ENCODE measurements around the gene PCDHGB7.
"Not testable (repeated sequence)": the region's sequence is repeated elsewhere in the genome, so short reads cannot be mapped to it uniquely, and the experiment has no call there.

The PCDHGB7 gene

DNA sequence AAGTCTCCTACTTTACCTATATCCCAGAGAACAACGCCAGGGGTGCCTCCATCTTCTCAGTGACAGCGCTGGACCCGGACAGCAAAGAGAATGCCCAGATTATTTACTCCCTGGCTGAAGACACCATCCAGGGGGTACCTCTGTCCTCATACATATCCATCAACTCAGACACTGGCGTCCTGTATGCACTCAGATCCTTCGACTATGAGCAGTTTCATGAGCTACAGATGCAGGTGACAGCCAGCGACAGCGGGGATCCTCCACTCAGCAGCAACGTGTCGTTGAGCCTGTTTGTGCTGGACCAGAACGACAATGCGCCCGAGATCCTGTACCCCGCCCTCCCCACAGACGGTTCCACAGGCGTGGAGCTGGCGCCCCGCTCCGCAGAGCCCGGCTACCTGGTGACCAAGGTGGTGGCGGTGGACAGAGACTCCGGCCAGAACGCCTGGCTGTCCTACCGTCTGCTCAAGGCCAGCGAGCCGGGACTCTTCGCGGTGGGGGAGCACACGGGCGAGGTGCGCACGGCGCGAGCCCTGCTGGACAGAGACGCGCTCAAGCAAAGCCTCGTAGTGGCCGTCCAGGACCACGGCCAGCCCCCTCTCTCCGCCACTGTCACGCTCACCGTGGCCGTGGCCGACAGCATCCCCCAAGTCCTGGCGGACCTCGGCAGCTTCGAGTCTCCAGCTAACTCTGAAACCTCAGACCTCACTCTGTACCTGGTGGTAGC, 2.8 kb upstream of the PCDHGB7 start:
- peak overlapping the region in 1 of 2 donors; percentile 18 for H3K4me3 ChIP-seq (ENCODE audit: low read length in 2 of 2)
- not testable (repeated sequence) for H3K36me3 ChIP-seq (ENCODE audit: control insufficient read depth in 2 of 2, insufficient read depth in 2 of 2, low read length in 2 of 2); H3K27me3 ChIP-seq (ENCODE audit: control insufficient read depth in 1 of 2, insufficient read depth in 2 of 2, low read length in 2 of 2); H3K4me1 ChIP-seq (ENCODE audit: control insufficient read depth, insufficient read depth, low read length); H3K27ac ChIP-seq (ENCODE audit: low read length); H3K9ac ChIP-seq (ENCODE audit: low read length in 2 of 2)
- H3K9me3 ChIP-seq (ENCODE audit: control insufficient read depth in 2 of 2, low read length in 2 of 2) = peaks cover 28 to 58% of the 10 kb centered on the region in 2 donors

DNA sequence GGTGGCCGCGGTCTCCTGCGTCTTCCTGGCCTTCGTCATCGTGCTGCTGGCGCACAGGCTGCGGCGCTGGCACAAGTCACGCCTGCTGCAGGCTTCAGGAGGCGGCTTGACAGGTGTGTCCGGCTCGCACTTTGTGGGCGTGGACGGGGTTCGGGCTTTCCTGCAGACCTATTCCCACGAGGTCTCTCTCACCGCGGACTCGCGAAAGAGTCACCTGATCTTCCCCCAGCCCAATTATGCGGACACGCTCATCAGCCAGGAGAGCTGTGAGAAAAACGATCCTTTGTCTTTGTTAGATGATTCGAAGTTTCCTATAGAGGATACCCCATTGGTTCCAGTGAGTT, 2.2 kb upstream of the PCDHGB7 start:
- Histone ChIP-seq H3K9me3 (ENCODE audit: control insufficient read depth in 2 of 2, low read length in 2 of 2) (peaks cover 33 to 57% of the 10 kb centered on the region in 2 donors), H3K4me3 (ENCODE audit: low read length in 2 of 2) (peak overlapping the region in 1 of 2 donors; percentile 29)
- H3K9ac ChIP-seq (ENCODE audit: low read length in 2 of 2); H3K36me3 ChIP-seq (ENCODE audit: control insufficient read depth in 2 of 2, insufficient read depth in 2 of 2, low read length in 2 of 2); H3K27me3 ChIP-seq (ENCODE audit: control insufficient read depth in 1 of 2, insufficient read depth in 2 of 2, low read length in 2 of 2); H3K27ac ChIP-seq (ENCODE audit: low read length); H3K4me1 ChIP-seq (ENCODE audit: control insufficient read depth, insufficient read depth, low read length): not testable (repeated sequence)

DNA sequence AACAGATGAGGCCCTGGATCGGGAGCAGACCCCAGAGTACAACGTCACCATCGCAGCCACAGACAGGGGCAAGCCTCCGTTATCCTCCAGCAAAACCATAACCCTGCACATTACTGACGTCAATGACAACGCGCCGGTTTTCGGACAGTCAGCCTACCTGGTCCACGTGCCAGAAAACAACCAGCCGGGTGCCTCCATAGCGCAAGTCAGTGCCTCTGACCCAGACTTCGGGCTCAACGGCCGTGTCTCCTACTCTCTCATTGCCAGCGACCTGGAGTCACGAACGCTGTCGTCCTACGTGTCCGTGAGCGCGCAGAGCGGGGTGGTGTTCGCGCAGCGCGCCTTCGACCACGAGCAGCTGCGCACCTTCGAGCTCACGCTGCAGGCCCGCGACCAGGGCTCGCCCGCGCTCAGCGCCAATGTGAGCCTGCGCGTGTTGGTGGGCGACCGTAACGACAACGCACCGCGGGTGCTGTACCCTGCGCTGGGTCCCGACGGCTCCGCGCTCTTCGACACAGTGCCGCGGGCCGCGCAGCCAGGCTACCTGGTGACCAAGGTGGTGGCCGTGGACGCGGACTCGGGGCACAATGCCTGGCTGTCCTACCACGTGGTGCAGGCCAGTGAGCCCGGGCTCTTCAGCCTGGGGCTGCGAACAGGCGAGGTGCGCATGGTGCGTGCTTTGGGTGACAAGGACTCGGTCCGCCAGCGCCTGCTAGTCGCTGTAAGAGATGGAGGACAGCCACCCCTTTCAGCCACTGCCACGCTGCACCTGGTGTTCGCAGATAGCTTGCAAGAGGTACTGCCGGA, 1.8 kb downstream of the PCDHGB7 start:
- Histone ChIP-seq H3K4me1 (ENCODE audit: control insufficient read depth, insufficient read depth, low read length) (peaks cover 3% of the 10 kb centered on the region), H3K9ac (ENCODE audit: low read length in 2 of 2) (no peak overlapping the region), H3K27ac (ENCODE audit: low read length) (no peak overlapping the region), H3K27me3 (ENCODE audit: control insufficient read depth in 1 of 2, insufficient read depth in 2 of 2, low read length in 2 of 2) (no peaks in the 10 kb centered on the region), H3K9me3 (ENCODE audit: control insufficient read depth in 2 of 2, low read length in 2 of 2) (peaks cover 27 to 66% of the 10 kb centered on the region in 2 donors), H3K36me3 (ENCODE audit: control insufficient read depth in 2 of 2, insufficient read depth in 2 of 2, low read length in 2 of 2) (peaks cover 2 to 8% of the 10 kb centered on the region in 2 donors), H3K4me3 (ENCODE audit: low read length in 2 of 2) (peak overlapping the region; percentile 41 to 68)

DNA sequence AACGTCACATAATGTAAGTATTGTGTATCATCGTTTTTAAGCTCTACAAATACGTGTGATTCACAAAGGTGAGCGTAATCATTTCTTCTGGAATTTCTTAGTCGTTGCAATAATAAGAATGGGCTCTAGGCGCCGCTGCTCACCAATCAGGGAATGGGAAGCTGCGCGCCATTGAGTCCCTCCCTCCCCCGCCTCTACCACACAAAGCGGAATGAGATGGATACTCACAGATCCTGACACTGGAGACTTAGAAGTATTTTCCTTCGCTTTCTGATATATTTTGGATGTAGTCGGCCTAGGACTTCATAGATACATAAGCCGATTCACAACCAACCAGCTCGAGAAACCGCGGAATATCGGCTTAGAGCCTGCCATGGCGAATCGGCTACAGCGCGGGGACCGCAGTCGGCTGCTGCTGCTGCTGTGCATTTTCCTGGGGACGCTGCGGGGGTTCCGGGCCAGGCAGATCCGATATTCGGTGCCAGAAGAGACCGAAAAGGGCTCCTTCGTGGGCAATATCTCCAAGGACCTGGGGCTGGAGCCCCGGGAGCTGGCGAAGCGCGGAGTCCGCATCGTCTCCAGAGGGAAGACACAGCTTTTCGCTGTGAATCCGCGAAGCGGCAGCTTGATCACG, 3.5 kb downstream of the PCDHGB7 start, which contains the start of gene PCDHGA11:
Gene PCDHGA11 (plus strand): TSS at position 197 of the 634 bp plus-strand sequence. CDS start 177 bp downstream, at position 374.
- peak within 1 kb of the TSS; percentile 54 to 59 for H3K4me3 ChIP-seq (ENCODE audit: low read length in 2 of 2)
- H3K27me3 ChIP-seq (ENCODE audit: control insufficient read depth in 1 of 2, insufficient read depth in 2 of 2, low read length in 2 of 2) = no peaks in the 10 kb centered on the region

DNA sequence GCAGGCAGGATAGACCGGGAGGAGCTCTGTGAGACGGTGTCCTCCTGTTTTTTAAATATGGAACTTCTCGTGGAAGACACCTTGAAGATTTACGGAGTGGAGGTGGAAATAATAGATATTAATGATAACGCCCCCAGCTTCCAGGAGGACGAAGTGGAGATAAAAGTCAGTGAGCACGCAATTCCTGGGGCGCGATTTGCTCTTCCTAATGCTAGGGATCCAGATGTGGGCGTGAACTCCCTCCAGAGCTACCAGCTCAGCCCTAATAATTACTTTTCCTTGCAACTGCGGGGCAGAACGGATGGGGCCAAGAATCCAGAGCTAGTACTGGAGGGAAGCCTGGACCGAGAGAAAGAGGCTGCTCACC, 4.0 kb downstream of the PCDHGB7 start:
- Histone ChIP-seq H3K9me3 (ENCODE audit: control insufficient read depth in 2 of 2, low read length in 2 of 2) (peaks cover 38 to 78% of the 10 kb centered on the region in 2 donors), H3K4me1 (ENCODE audit: control insufficient read depth, insufficient read depth, low read length) (peaks cover 3% of the 10 kb centered on the region), H3K36me3 (ENCODE audit: control insufficient read depth in 2 of 2, insufficient read depth in 2 of 2, low read length in 2 of 2) (peaks cover 4 to 8% of the 10 kb centered on the region in 2 donors), H3K4me3 (ENCODE audit: low read length in 2 of 2) (peak overlapping the region; percentile 54 to 59), H3K9ac (ENCODE audit: low read length in 2 of 2) (no peak overlapping the region), H3K27me3 (ENCODE audit: control insufficient read depth in 1 of 2, insufficient read depth in 2 of 2, low read length in 2 of 2) (no peaks in the 10 kb centered on the region), H3K27ac (ENCODE audit: low read length) (no peak overlapping the region)

More for the DNA sequence above, 3.5 kb downstream of the PCDHGB7 start, which contains the start of gene PCDHGA11:
- Histone ChIP-seq H3K9me3 (ENCODE audit: control insufficient read depth in 2 of 2, low read length in 2 of 2) (peaks cover 34 to 73% of the 10 kb centered on the region in 2 donors), H3K4me1 (ENCODE audit: control insufficient read depth, insufficient read depth, low read length) (peaks cover 3% of the 10 kb centered on the region), H3K27ac (ENCODE audit: low read length) (no peak within 1 kb of the TSS), H3K36me3 (ENCODE audit: control insufficient read depth in 2 of 2, insufficient read depth in 2 of 2, low read length in 2 of 2) (peaks cover 3 to 8% of the 10 kb centered on the region in 2 donors), H3K9ac (ENCODE audit: low read length in 2 of 2) (no peak within 1 kb of the TSS)

DNA sequence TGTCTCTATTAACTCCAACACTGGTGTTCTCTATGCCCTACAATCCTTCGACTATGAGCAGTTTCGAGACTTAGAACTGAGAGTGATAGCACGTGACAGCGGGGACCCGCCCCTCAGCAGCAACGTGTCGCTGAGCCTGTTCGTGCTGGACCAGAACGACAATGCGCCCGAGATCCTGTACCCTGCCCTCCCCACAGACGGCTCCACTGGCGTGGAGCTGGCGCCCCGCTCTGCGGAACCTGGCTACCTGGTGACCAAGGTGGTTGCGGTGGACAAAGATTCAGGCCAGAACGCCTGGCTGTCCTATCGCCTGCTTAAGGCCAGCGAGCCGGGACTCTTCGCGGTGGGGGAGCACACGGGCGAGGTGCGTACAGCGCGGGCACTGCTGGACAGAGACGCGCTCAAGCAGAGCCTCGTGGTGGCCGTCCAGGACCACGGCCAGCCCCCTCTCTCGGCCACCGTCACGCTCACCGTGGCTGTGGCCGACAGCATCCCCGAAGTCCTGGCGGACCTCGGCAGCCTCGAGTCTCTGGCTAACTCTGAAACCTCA, 5.3 kb downstream of the PCDHGB7 start:
- H3K9ac ChIP-seq (ENCODE audit: low read length in 2 of 2) = no peak overlapping the region

DNA sequence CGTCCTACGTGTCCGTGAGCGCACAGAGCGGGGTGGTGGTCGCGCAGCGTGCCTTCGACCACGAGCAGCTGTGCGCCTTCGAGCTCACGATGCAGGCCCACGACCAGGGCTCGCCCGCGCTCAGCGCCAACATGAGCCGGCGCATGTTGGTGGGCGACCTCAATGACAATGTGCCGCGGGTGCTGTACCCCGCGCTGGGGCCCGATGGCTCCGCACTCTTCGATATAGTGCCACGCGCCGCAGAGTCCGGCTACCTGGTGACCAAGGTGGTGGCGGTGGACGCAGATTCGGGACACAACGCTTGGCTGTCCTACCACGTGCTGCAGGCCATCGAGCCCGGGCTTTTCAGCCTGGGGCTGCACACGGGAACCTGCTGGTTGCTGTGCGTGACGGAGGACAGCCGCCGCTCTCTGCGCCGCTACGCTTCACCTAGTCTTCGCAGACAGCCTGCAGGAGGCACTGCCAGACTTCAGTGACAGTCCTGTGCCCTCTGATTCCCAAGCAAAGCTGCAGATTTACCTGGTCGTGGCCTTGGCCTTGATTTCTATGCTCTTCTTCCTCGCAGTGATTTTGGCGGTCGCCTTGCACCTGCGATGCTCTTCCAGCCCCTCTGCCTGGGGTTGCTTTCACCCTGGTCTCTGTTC, 10.4 kb downstream of the PCDHGB7 start:
- Histone ChIP-seq H3K9me3 (ENCODE audit: control insufficient read depth in 2 of 2, low read length in 2 of 2) (peaks cover 27 to 76% of the 10 kb centered on the region in 2 donors), H3K27ac (ENCODE audit: low read length) (no peak overlapping the region), H3K4me3 (ENCODE audit: low read length in 2 of 2) (peak overlapping the region; percentile 22 to 48), H3K4me1 (ENCODE audit: control insufficient read depth, insufficient read depth, low read length) (no peaks in the 10 kb centered on the region), H3K27me3 (ENCODE audit: control insufficient read depth in 1 of 2, insufficient read depth in 2 of 2, low read length in 2 of 2) (no peaks in the 10 kb centered on the region), H3K9ac (ENCODE audit: low read length in 2 of 2) (no peak overlapping the region), H3K36me3 (ENCODE audit: control insufficient read depth in 2 of 2, insufficient read depth in 2 of 2, low read length in 2 of 2) (peaks cover 0 to 3% of the 10 kb centered on the region in 2 donors)

More for the DNA sequence above, 5.3 kb downstream of the PCDHGB7 start:
- H3K4me1 ChIP-seq (ENCODE audit: control insufficient read depth, insufficient read depth, low read length) = peaks cover 3% of the 10 kb centered on the region
- peak overlapping the region; percentile 40 to 59 for H3K4me3 ChIP-seq (ENCODE audit: low read length in 2 of 2)
- no peaks in the 10 kb centered on the region for H3K27me3 ChIP-seq (ENCODE audit: control insufficient read depth in 1 of 2, insufficient read depth in 2 of 2, low read length in 2 of 2)
- H3K36me3 ChIP-seq (ENCODE audit: control insufficient read depth in 2 of 2, insufficient read depth in 2 of 2, low read length in 2 of 2) = peaks cover 4 to 8% of the 10 kb centered on the region in 2 donors
- H3K9me3 ChIP-seq (ENCODE audit: control insufficient read depth in 2 of 2, low read length in 2 of 2) = peaks cover 48 to 89% of the 10 kb centered on the region in 2 donors
- H3K27ac ChIP-seq (ENCODE audit: low read length) = no peak overlapping the region

DNA sequence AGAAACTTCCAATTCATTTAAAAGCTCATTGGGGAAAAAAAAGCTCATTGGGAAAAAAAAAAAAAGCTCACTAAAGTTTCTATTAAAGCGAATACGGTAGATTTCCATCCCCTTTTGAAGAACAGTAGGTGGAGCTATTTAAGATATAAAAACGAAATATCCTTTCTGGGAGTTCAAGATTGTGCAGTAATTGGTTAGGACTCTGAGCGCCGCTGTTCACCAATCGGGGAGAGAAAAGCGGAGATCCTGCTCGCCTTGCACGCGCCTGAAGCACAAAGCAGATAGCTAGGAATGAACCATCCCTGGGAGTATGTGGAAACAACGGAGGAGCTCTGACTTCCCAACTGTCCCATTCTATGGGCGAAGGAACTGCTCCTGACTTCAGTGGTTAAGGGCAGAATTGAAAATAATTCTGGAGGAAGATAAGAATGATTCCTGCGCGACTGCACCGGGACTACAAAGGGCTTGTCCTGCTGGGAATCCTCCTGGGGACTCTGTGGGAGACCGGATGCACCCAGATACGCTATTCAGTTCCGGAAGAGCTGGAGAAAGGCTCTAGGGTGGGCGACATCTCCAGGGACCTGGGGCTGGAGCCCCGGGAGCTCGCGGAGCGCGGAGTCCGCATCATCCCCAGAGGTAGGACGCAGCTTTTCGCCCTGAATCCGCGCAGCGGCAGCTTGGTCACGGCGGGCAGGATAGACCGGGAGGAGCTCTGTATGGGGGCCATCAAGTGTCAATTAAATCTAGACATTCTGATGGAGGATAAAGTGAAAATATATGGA, 13.0 kb downstream of the PCDHGB7 start, which contains the start of gene PCDHGA12:
Gene PCDHGA12 (plus strand): TSS at position 176 of the 782 bp plus-strand sequence. CDS start 253 bp downstream, at position 429.
- H3K27ac ChIP-seq (ENCODE audit: low read length) = no peak within 1 kb of the TSS
- no peaks in the 10 kb centered on the region for H3K4me1 ChIP-seq (ENCODE audit: control insufficient read depth, insufficient read depth, low read length)
- peaks cover 0 to 3% of the 10 kb centered on the region in 2 donors for H3K36me3 ChIP-seq (ENCODE audit: control insufficient read depth in 2 of 2, insufficient read depth in 2 of 2, low read length in 2 of 2)
- no peak within 1 kb of the TSS for H3K9ac ChIP-seq (ENCODE audit: low read length in 2 of 2)
- peaks cover 21 to 68% of the 10 kb centered on the region in 2 donors for H3K9me3 ChIP-seq (ENCODE audit: control insufficient read depth in 2 of 2, low read length in 2 of 2)
- H3K4me3 ChIP-seq (ENCODE audit: low read length in 2 of 2) = peak within 1 kb of the TSS; percentile 58 to 59
- H3K27me3 ChIP-seq (ENCODE audit: control insufficient read depth in 1 of 2, insufficient read depth in 2 of 2, low read length in 2 of 2) = no peaks in the 10 kb centered on the region

DNA sequence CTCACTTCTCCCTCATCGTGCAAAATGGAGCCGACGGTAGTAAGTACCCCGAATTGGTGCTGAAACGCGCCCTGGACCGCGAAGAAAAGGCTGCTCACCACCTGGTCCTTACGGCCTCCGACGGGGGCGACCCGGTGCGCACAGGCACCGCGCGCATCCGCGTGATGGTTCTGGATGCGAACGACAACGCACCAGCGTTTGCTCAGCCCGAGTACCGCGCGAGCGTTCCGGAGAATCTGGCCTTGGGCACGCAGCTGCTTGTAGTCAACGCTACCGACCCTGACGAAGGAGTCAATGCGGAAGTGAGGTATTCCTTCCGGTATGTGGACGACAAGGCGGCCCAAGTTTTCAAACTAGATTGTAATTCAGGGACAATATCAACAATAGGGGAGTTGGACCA, 13.8 kb downstream of the PCDHGB7 start:
- no peak overlapping the region for H3K27ac ChIP-seq (ENCODE audit: low read length)
- no peak overlapping the region for H3K9ac ChIP-seq (ENCODE audit: low read length in 2 of 2)
- no peaks in the 10 kb centered on the region for H3K4me1 ChIP-seq (ENCODE audit: control insufficient read depth, insufficient read depth, low read length)
- H3K27me3 ChIP-seq (ENCODE audit: control insufficient read depth in 1 of 2, insufficient read depth in 2 of 2, low read length in 2 of 2) = no peaks in the 10 kb centered on the region
- peaks cover 15 to 61% of the 10 kb centered on the region in 2 donors for H3K9me3 ChIP-seq (ENCODE audit: control insufficient read depth in 2 of 2, low read length in 2 of 2)
- H3K4me3 ChIP-seq (ENCODE audit: low read length in 2 of 2) = peak overlapping the region; percentile 58 to 59
- no peaks in the 10 kb centered on the region for H3K36me3 ChIP-seq (ENCODE audit: control insufficient read depth in 2 of 2, insufficient read depth in 2 of 2, low read length in 2 of 2)

Data from stomach smooth muscle (tissue), 2 donors.